DMS 273 (cell line): ENCODE data around the gene S100A9.
"Not testable (repeated sequence)": the region's sequence is repeated elsewhere in the genome, so short reads cannot be mapped to it uniquely, and the experiment has no call there.

ENCODE experiments used
- DNase-seq: peaks from one replicate; lab custom pipeline; 2025; ENCODE audit not compliant: unreplicated experiment; lab: John Stamatoyannopoulos, UW

The S100A9 gene

DNA sequence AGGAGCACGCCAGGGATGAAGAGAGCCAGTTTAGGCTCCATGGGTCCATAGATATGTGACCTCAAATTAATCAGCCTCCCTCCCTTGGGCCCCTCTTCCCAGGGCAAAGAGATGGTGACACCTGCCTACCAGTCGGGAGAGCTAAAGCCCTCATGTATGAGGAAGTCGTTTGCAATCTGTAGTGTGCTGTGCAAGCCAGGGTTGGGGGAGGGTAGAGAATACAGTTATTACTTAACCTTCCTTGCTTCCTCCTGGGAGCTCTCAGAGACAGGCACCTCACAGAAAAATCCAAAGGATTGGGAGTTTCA is 13.0 kb upstream of the S100A9 start:
- no peak for DNase-seq

DNA sequence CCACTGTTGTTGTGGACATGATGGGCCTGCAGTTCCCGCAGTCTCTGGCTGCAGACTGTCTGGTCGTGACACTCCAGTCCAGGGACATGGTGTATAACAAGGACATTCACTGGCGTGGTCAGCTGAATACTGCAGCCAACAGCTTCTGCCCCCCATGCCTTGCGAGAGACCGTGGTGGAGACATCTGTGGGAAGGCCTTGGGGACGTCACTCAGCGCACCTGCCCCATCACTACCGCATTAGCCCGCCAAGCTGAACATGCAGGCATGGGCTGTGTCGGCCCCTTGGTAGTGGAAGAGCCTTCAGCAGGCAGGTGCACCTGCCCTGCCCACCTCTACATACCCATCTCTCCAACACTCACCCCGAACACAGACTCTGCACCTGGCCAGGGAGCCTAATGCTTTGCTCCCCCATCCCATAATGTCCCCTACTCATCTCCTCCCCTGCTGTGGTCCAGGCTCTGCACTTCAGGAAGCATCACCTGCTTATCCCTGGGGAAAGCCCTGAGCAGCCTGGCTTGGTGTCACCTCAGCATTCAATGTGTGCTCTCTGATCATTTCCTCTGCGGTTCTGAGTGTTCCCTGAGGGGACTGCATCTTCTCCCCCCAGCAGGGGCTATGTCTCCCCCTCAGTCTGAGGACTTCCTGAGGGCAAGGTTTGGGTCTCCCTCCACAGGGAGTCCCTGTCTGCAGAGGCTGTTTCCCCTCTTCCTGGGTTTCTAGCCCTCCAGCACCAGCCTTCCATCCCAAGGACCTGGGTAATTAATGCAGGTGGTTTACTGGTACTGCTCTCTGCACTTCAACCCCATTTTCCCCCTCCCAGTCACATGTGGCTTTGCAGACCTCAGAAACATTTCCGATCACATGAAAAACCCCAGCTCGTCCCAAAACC is 12.2 kb upstream of the S100A9 start:
- no peak for DNase-seq

DNA sequence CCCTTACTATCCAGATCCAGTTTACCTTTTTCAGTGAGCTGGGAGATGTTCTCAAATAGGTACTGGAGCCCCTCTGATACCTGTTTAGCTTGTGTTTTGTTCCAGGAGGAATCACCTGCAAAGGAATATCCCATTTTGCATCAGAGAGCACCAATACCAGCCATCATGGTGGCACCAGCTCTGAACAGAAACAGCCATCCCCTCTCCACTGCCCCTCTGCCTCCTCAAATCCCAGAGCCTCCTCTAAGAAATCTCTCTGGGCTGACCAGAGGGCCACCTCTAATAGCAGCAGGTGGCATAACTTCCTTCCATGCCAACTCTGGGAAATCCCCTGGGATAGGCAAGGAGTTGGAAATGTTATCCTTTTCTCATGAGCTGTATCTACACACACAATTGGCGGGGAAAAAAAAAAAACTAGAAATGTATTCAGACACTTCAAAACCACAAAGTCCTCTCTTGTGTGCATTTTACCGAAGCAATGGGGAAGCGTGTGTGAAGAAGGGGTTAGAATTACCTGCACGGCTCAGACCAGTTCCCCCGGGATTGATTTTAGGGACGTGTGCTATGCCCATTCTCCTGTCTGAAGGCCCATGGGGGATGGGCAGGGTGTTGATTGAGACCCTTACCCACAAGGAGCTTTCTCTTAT is 11.5 kb upstream of the S100A9 start:
- no peak for DNase-seq

DNA sequence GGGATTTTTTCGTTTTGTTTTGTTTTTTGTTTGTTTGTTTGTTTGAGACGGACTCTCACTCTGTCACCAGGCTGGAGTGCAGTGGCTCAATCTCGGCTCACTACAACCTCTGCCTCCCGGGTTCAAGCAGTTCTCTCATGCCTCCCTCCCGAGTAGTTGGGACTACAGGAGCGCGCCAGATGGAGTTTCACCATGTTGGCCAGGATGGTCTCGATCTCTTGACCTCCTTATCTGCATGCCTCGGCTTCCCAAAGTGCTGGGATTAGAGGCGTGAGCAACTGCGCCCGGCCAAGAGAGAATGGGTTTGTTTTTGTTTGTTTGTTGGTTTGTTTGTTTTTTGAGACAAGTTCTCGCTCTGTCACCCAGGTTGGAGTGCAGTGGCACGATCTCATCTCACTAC is 10.6 kb upstream of the S100A9 start:
- not testable (repeated sequence) for DNase-seq

DNA sequence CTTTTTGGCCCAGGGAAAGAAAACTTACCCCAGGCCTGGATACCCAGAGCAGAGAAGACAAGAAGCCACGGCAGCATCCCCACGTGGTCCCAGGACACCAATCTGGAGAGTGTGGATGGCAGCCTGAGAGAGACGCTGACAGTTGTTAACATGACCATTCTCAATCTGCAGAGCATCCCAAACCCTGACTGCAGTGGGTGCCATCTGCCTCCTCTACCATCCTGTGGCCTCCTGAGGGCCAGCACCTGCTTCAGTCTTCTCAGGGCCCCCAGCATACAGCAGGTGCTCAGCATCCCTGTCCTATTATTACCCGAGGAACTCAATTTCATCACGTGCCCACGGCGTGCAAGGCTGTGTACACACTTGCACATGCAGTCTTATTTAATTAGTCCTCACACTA is 9.8 kb upstream of the S100A9 start:
- DNase-seq = no peak

DNA sequence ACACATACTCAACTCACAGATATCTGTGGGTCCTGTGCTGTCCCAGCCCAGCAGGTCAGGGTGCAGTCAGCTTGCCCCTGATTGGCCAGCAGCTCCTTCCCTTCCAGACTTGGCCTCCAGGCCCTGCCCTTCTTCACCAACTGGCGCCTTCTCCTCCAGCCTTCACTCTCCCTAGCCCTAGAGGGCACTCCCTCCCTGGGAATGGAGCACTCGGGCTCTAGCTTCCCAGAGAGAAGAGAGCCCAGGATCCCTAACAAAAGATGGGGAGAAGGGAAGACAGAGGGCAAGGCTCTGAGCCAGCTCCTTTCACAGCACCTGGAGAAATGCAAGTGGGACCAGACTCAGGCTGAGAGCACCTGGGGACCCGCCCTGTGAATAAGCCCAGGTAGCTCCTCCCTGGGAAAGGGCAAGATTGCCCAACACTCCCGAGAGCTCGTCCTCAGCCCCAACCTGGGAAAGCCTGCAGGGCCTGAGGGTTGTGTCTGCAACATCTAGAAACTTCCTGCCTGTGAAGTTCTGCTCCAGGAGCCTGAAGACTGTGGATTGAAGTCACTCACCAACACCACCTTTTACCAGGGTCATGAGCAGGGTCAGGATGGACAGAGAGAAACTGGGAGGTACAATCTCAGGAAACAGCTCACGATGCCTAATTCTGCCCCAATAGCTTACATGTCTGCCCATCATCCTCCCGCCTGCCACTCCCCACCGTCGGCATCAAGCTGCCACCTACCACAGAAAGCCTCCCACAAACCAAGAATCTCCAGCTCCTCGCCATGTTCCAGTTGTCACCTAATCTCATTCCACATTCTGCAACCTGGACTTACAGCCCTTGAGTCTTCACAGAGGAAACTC is 8.9 kb upstream of the S100A9 start, which contains the start of gene PGLYRP4:
Gene PGLYRP4, minus strand, starts transcription at position 331 of the 852 bp plus-strand sequence. CDS start 909 bp downstream, outside the sequence.
- peak; percentile 16 for DNase-seq

DNA sequence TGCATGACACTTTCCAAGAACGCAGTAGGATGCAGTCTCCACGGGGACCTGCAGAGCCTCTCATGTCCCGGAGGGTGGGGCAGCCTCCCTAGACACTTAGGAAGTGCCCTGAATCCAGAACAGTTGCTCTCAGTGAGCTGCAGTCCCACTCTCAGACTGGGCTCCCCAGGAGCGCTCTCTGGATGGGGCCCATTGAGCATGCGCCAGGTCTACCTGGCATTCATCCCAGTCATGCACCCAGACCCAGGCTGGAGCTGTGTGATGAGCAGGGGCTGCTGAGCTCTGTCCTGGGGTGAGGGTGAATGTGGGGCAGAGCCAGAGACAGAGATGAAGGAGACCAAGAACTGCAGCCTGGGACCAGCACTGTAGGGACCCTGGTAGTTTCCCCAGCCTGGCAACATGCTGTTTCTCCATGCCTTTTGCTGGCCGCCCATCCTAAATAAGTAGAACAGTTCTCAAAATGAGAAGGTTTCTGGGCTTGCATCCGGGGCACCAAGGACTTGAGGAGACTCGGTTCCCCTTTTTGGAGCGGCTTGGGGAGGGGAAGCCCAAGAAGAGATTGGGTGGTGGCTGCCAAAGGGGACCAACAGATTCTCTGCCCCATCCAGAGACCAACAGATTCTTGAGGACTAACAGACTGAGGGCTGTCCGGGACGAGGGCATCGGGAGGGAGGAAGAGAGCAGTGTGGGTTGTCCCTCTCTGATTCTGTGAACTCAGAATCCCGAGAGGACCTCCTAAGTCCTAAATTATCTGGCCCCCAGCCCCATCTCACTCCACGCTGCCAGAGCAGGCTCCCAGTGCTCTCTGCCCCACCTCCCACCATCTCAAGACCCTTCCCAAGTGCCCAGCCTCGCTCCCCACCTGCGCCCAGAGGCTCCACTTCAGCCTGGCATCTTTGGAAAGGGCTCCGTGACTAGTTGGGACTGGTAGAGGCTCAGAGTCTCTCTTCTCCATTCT is 8.0 kb upstream of the S100A9 start:
- DNase-seq = peak; percentile 23

DNA sequence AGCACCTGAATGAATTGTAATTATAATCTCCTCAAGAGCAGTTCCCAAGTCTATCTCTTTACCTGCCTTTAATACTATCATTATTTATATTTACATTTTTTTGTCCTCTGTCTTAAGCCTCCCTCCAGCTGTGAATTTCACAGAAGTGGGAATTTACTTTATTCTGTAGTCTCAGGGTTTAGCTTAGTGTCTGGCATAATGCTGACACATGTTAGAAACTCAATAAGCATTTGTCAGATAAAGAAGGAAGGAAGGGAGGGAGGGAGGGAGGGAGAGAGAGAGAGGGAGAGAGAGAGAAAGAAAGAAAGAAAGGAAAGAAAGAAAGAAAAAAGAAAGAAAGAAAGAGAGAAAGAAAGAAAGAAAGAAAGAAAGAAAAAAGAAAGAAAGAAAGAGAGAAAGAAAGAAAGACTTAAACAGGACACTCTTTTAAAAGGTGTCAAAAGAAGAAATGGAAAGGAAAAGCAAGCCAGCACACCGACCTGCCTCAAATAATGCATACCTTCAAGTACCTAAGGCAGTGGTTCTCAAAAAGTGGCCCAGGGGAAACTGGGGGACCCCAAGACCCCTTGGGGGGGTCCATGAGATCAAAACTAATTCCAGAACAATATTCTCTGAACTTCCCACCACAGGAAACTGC is 7.2 kb upstream of the S100A9 start:
- DNase-seq = no peak

DNA sequence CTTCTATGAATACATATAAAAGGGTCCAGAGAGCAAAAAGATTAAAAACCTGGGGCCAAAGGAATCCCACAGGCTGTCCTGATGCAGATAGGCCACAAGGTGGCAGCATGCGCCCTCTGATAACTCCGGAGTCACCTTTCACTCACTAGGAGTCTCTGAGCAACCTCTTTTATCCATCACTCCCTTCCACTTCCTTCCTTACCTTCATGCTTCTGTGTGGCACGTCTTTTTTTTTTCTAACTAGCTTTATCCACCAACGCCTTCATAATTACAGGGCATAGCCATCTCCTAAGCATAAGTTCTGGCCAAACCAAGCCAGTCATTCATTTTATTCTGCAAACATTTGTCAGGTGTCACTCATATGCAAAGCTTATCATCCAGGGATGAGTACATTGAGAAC is 5.1 kb upstream of the S100A9 start:
- DNase-seq = peak; percentile 83

DNA sequence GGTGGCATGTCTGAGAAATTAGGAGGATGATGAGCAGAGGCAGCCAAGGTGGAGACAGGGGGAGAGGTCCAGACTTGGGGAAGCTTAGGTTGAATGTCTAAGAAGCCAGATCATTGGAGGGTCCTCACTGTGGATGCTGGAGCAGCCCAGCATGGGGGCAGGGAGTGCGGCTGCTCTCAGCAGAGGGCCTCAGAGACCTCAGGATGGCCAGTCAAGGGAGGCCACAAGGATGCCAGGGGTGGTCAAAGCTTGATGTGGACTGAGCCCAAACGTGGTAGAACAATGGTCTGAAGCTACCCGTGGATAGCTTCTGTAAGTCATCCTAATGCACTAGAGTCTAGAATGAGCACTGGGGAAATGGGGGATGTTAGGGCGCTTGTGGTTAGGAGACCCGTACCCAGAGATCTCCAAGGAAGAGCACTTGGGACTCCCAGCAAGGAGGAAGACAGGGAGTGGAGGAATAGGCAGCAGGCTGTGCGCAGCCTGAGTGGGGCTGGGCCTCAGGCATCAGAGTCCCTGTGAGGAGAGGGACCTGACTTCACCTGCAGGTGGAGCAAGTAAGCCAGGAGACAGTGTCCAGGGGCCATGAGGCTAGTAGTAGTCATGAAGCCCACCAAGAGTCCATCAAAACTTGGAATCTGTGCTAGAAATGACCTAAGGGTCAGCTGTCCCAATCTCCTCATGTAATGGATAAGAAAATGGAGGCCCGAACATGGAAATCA is 4.3 kb upstream of the S100A9 start:
- peak; percentile 60 for DNase-seq

DNA sequence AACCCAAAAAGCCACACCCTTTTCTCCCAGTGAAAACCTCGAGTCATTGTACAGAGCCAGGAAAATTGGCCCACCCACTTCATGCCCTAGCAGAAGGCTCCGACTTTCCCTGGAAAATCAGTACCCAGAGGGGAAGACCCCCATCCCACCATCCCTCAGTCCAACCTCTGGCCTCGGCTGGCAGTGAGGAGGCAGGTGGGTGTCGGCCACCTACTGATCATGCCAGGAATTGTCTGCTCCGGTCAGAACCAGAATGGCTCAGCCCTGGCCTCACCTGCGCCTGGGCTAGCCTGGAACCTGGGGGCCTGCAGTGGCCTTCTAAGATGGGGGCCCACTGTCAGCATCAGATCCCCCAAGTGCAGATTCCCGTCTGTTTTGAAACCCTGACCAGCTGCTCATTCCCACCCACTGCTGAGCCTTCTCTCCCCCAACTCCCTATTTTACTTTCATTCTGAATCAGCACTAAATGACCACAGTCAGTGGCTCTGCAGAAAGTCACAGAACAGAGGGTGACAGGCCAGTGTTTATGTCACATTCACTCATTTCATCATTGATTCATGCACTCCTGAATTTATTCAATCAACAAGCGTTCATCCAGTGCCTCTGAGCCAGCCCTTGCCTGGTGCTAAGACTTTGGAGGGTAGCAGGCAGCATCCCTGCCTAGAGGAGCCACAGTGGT is 3.0 kb upstream of the S100A9 start:
- no peak for DNase-seq

DNA sequence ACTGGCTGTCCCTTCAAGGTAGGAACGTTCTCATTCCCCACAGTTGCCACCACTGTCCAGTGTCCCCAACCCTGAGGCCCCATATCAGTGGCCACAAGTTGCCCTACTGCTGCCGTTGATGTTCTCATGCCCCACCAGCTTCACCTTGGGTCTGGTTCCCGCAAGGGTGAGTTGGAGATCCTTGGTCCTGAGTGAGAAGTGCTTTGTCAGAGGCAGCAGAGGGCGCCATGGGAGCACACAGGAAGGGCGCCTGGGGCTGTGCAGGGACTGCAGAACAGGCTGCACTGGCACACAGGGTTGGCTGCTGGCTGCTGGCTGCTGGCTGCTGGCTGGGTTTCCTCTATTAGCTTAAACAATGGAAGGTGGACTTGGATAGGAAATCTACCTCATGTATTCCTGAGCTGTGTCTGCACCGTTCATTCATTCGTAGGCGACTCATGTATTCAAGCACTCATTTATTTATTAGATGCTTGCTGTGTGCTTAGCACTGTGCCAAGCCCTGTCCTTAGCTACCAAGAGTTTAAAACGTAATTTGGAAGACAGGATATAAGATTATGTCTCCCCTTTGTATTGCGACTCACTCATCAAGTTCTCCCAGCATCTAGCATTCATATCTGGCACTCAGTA is 2.1 kb upstream of the S100A9 start:
- DNase-seq = peak; percentile 85

DNA sequence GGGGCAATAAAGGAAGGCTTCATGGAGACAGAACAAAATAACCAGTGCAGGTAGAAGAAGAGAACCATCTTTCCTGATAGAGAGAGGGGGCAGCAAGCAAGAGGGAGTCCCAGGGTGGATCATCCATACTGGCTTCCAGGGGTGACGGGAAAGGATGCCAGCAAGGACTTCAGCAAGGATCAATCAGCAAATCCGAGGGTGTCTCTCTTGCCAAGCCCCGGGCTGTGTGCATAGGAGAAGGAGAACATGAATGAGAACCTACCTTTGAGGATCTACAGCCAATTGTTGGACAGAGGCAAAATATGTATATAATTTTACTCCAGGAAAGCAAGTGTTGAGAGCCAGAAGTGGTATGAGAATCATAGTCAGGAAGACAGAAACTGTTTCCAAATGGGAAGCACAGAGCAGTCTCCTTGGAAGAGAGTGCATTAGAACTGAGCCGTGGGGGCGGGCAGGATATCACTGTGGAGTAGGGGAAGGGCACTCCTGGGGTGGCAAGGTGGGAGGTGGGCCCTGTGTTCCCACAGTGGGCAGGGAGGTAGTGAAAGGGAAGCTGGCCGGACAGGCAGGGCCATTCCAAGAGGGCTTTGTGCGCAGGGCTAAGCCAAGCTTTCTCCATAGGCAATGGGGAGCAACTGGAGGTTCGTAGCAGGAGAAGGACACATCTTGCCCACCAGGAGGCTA is 1.1 kb upstream of the S100A9 start:
- DNase-seq = no peak

DNA sequence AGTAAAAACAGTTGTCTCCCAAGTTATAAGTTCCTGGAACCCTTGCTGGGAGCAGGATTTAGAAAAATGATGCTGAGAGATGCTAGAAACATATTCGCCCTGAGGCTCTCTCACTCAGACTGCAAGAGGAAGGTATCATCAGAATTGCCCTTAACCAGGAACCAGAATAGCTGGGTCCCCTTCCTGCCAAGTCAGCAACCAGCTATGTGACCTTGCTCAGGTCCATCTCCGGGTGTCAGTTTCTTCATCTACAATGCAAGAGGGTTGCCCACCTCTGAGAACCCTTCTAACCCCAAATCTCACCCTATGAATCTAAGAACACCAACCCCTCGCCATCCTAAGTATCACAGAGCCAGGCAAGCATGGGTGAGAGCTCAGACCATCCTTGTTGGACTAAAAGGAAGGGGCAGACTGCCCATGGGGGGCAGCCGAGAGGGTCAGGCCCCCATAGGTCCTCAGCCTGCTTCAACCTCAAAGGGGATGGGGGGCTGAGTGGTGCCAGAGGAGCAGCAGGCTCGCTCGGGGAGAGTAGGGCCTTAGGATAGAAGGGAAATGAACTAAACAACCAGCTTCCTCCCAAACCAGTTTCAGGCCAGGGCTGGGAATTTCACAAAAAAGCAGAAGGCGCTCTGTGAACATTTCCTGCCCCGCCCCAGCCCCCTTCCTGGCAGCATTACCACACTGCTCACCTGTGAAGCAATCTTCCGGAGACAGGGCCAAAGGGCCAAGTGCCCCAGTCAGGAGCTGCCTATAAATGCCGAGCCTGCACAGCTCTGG is 390 bp upstream of the S100A9 start:
- DNase-seq = no peak

DNA sequence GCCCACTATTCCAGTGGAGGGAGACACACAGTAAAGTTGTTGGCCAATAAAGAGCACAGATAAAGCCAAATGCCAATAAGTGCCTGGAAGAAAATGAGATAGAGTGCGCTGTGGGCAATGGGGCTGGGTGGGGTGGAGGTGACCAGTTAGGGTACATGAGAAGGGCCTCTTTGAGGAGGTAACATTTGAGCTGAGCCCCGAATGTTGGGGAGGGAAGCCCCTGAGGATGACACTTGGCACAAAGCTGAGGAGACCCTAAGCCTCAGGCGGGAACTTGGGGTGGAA is 979 bp downstream of the S100A9 start:
- DNase-seq = no peak

DNA sequence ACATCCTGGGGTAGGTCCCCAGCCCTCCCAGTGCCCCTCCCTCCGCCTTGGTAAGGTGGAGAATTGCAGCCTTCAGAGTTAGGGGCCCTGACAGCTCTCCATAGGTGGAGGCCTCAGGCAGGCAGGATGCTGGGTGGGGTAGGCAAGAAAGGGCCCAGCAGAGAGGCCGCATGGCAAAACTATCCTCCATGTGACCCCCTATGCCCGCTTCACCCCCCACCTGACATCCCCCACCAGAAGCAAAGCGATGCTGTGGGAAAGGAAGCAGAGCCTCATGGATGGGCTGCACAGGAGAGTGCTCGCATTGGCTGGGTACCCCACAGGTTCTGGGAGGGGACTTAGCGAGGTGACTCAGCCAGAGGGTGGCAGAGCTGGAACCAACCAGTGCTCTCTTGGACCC is 1.6 kb downstream of the S100A9 start:
- DNase-seq = no peak

DNA sequence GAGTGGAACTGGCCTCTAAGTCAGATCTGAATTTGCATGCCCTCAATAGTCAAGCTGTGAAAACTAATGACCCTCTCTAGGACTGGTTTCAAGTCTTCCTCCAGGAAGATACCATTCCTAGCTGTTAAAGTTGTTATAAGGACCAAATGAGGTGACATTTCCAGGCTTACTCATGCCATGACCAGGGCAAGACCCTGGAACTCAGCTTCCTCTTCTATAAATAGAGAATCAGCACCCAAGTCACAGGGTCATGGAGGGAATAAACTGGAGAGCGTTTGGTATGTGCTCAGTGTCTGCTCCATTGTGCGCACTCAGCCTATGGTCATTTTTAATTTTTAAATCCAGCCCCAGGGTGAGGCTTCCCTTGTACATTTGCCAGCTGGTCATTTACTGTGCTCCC is 2.5 kb downstream of the S100A9 start:
- no peak for DNase-seq
